Measurements from ENCODE around the gene PLEKHG4. TPM values are rescaled to one million over a fixed set of nuclear protein-coding genes. Genes with fewer than 3 reads are reported as not detected.
A peak's percentile ranks its signal among the peaks of the same experiment; 100 is the strongest.

Gene PLEKHG4
- total and polyA plus RNA-seq, 9 of the 15 experiments (the other 6 are each of a cell fraction or from before 2014, with no cell fraction given): 3.7 to 36.8 (median 17.9) TPM

GRCh38 chr16:67279296-67280089 lies at the start of gene PLEKHG4 (continued):
- TF ChIP-seq ZNF175 (CRISPR knock-in tag; IDR thresholded peaks at IDR 0.05; ENCODE audit: low read depth): peak; percentile 68; the same call in 1 of the 2 replicates
- TF ChIP-seq, protein P1, sequence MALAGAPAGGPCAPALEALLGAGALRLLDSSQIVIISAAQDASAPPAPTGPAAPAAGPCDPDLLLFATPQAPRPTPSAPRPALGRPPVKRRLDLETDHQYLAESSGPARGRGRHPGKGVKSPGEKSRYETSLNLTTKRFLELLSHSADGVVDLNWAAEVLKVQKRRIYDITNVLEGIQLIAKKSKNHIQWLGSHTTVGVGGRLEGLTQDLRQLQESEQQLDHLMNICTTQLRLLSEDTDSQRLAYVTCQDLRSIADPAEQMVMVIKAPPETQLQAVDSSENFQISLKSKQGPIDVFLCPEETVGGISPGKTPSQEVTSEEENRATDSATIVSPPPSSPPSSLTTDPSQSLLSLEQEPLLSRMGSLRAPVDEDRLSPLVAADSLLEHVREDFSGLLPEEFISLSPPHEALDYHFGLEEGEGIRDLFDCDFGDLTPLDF (CRISPR knock-in tag; IDR thresholded peaks at IDR 0.05): 0 out of 2 replicates have a peak, but pooled peaks have one; percentile 14
- TF ChIP-seq NONO (IDR thresholded peaks at IDR 0.05; ENCODE audit: low read depth in 2 of 2, low read length in 1 of 2): peak in 1 of 2 experiments; percentile 77; a peak in 2 of 4 replicates
- peak; percentile 88; the same call in 1 of the 2 replicates for TF ChIP-seq ERF (CRISPR knock-in tag; IDR thresholded peaks at IDR 0.05)
- peak; percentile 20; the same call in 1 of the 2 replicates for TF ChIP-seq NFE2 (IDR thresholded peaks at IDR 0.05; ENCODE audit: low read depth)
- TF ChIP-seq, protein P2, sequence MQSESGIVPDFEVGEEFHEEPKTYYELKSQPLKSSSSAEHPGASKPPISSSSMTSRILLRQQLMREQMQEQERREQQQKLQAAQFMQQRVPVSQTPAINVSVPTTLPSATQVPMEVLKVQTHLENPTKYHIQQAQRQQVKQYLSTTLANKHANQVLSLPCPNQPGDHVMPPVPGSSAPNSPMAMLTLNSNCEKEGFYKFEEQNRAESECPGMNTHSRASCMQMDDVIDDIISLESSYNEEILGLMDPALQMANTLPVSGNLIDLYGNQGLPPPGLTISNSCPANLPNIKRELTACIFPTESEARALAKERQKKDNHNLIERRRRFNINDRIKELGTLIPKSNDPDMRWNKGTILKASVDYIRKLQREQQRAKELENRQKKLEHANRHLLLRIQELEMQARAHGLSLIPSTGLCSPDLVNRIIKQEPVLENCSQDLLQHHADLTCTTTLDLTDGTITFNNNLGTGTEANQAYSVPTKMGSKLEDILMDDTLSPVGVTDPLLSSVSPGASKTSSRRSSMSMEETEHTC (IDR thresholded peaks at IDR 0.05): peak; percentile 96
- no peak; a peak in 2 of 4 replicates for TF ChIP-seq MNT (conservative IDR thresholded peaks at IDR 0.05)
- TF ChIP-seq CREM (IDR thresholded peaks at IDR 0.05; ENCODE audit: low read depth): peak; percentile 76
- peak; percentile 67 for TF ChIP-seq PCBP2 (IDR thresholded peaks at IDR 0.05; ENCODE audit: low read depth, low read length, poor library complexity, severe bottlenecking)
- no peak for TF ChIP-seq CC2D1A (IDR thresholded peaks at IDR 0.05)
- TF ChIP-seq ELF2 (CRISPR knock-in tag; IDR thresholded peaks at IDR 0.05): peak; percentile 42; the same call in 1 of the 2 replicates
- TF ChIP-seq CTBP1 (IDR thresholded peaks at IDR 0.05; ENCODE audit: borderline replicate concordance): peak; percentile 62
- TF ChIP-seq ARHGAP35 (IDR thresholded peaks at IDR 0.05; ENCODE audit: partially characterized antibody): peak; percentile 79
- TF ChIP-seq ATF7 (IDR thresholded peaks at IDR 0.05): peak; percentile 62; the same call in 1 of the 2 replicates
- TF ChIP-seq TCF7L2 (IDR thresholded peaks at IDR 0.05; ENCODE audit: low read depth, low read length): no peak
- TF ChIP-seq, protein P3, sequence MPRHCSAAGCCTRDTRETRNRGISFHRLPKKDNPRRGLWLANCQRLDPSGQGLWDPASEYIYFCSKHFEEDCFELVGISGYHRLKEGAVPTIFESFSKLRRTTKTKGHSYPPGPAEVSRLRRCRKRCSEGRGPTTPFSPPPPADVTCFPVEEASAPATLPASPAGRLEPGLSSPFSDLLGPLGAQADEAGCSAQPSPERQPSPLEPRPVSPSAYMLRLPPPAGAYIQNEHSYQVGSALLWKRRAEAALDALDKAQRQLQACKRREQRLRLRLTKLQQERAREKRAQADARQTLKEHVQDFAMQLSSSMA (CRISPR knock-in tag; IDR thresholded peaks at IDR 0.05): 0 out of 2 replicates have a peak, but pooled peaks have one; percentile 25
- peak; percentile 78 for TF ChIP-seq GMEB1 (CRISPR knock-in tag; IDR thresholded peaks at IDR 0.05)
